Measurements from ENCODE around the gene PKN1.

Gene PKN1

DNA sequence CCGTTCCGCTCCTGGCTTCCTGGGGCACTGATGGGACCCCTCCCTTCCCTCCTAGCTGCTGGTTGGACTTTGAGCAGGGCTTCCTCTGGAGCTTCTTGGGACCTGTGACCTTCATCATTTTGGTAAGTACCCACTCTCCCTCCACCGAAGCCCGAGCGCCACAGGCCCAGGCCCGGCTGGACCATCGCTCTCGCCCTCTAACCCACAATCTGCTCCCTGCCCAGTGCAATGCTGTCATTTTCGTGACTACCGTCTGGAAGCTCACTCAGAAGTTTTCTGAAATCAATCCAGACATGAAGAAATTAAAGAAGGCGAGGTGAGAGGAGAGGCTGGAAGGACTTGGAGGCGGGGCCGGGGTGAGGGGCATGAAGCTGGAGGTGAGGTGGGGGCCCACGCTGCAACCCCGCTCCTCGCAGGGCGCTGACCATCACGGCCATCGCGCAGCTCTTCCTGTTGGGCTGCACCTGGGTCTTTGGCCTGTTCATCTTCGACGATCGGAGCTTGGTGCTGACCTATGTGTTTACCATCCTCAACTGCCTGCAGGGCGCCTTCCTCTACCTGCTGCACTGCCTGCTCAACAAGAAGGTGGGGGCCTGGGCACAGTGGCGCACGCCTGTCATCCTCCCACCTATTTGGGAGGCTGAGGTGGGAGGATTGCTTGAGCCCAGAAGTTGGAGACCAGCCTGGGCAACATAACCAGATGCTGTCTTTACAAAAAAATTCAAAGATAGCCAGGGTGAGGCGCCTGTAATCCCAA is 26.3 kb upstream of the PKN1 start:
- DNase-seq (ENCODE audit: low read depth): no peak

- DNase-seq (ENCODE audit: low read depth): no peak
Measured at GRCh38 chr19:14407605-14408484, 25.3 kb upstream of the PKN1 start.

GRCh38 chr19:14408491-14409145 is 24.5 kb upstream of the PKN1 start:
- DNase-seq (ENCODE audit: low read depth): no peak

- DNase-seq (ENCODE audit: low read depth): no peak
Measured at GRCh38 chr19:14409146-14410023, 23.7 kb upstream of the PKN1 start.

GRCh38 chr19:14410091-14411051 is 22.7 kb upstream of the PKN1 start:
- no peak for DNase-seq (ENCODE audit: low read depth)

DNA sequence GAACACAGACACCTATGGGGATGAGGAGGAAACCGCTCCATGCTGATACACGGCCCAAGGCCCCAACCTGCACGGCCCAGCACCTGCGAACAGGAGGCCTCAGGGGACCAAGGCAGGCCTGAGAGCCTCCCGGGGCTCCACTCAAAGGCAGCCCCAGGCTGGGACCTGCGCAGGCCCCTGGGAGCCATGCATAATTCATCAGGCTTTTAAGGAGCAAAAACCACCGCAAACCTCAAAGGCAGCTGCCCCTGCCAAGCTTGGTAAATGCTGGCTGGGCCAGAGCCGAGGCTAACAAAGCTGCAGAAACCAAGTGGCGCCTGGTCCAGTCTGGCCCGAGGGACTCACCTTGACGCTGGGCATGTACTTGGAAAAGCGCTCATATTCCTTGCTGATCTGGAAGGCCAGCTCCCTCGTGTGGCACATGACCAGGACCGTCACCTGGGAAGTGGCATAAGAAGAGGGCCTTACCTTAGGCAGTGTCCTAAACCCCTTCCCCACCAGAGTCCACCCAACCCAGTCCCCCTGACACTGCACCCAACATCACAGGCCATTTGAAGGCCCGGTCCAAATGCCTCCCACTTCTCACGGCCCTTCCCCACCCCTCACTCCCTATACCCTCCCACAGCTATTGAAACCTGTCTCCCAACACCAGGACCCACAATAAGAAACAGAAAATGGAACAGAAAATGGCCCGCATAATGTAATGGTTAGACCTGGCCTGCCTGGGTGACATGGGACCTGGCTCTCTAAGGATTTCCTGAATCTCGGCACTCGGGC is 21.8 kb upstream of the PKN1 start:
- DNase-seq (ENCODE audit: low read depth): no peak

- no peak for DNase-seq (ENCODE audit: low read depth)
Measured at GRCh38 chr19:14411938-14412245, 21.2 kb upstream of the PKN1 start.

DNA sequence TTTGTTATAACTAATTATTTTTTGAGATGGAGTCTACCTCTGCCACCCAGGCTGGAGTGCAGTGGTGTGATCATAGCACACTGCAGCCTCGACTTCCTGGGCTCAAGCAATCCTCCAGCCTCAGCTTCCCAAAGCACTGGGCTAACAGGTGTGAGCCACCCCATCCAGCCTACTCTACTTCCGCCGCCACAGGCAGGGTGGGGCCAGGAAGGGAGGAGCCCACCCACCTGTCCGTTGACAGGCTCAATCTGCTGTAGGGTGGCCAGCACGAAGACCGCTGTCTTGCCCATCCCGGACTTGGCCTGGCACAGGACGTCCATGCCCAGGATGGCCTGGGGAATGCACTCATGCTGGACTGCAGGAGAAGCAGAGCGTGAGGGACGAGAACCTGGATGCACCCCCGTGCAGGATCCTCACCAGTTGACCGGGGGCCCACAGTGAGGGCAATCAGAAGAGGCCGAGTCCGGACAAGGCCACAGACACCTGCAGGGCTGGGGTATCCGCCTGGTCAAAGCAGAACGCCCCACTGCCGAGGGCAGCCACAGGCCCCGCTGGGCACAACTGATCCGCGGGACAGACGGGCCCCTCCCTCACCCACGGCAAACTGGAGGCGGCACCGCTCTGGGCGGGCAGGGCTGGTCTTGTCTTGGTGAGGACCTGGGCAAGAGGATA is 20.6 kb upstream of the PKN1 start:
- no peak for DNase-seq (ENCODE audit: low read depth)

GRCh38 chr19:14412996-14413692 is 20.0 kb upstream of the PKN1 start:
- DNase-seq (ENCODE audit: low read depth): no peak

GRCh38 chr19:14413693-14414181 is 19.4 kb upstream of the PKN1 start:
- DNase-seq (ENCODE audit: low read depth): no peak

GRCh38 chr19:14414926-14415690 is 18.0 kb upstream of the PKN1 start:
- DNase-seq (ENCODE audit: low read depth): no peak

DNA sequence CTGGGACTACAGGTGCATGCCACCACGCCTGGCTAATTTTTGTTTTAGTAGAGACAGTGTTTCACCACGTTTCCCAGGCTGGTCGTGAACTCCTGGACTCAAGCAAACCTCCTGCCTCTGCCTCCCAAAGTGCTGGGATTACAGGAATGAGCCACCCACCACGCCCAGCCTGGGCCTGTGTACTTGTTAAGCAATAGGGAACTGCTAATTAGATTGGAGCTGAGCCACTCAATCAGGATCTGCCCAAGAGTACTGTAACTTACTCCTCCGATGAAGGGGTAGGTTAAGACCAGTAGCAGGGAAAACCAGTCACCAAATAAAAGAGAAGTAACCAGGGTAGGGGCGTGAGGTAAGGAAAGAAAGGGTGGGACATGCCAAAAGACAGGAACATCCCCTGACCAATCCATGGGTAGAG is 16.3 kb upstream of the PKN1 start:
- no peak for DNase-seq (ENCODE audit: low read depth)

- no peak for DNase-seq (ENCODE audit: low read depth)
Measured at GRCh38 chr19:14418856-14419105, 14.3 kb upstream of the PKN1 start.

- peak; percentile 100 for DNase-seq (ENCODE audit: low read depth)
Measured at GRCh38 chr19:14419106-14419813, 13.8 kb upstream of the PKN1 start, which contains the start of gene DDX39A. Gene DDX39A, minus strand, starts transcription at chr19:14419341. Its CDS starts 6,121 bp downstream, at chr19:14413220.

- DNase-seq (ENCODE audit: low read depth): no peak
Measured at GRCh38 chr19:14425696-14426138, 7.4 kb upstream of the PKN1 start.

- no peak for DNase-seq (ENCODE audit: low read depth)
Measured at GRCh38 chr19:14427461-14427860, 5.6 kb upstream of the PKN1 start.

DNA sequence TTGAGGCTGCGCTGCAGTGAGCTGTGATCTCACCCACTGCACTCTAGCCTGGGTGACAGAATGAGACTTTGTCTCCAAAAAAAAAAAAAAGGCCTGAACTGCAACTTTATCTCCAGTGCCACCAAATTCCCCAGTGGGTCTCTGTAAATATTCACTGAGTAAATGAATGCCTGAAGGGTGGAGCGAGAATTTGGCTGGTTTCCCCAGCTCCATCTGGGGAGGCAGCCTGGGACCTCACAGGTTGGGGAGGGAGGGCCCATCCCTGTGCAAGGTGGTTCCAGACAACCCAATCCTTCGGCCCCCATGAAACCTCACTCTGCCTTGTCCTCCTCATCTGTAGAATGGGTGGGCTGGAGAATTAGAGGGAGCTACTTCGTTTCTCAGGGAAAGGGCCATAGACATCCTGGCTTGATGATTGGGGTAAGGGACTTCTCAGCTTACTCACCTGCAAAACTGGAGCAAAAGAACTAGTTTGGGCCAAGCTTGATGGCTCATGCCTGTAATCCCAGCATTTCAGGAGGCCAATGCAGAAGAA is 4.2 kb upstream of the PKN1 start:
- DNase-seq (ENCODE audit: low read depth): no peak
